ENCODE results near the gene LEMD1.

The LEMD1 gene

GRCh38 chr1:205421798-205422197 is at the start of gene LEMD1:
Gene LEMD1, minus strand, starts transcription at chr1:205422056. Its CDS starts 1,520 bp downstream, at chr1:205420536.
- DNase-seq (ENCODE audit: low read depth in 3 of 3): no peak

GRCh38 chr1:205470131-205470530 is 48.3 kb upstream of the LEMD1 start:
- no peak for DNase-seq (ENCODE audit: low read depth in 3 of 3)

GRCh38 chr1:205466595-205467220 is 44.9 kb upstream of the LEMD1 start:
- DNase-seq (ENCODE audit: low read depth in 3 of 3): no peak

GRCh38 chr1:205465392-205465791 is 43.5 kb upstream of the LEMD1 start:
- DNase-seq (ENCODE audit: low read depth in 3 of 3): no peak

GRCh38 chr1:205458777-205459566 is 37.1 kb upstream of the LEMD1 start:
- no peak for DNase-seq (ENCODE audit: low read depth in 3 of 3)

- no peak for DNase-seq (ENCODE audit: low read depth in 3 of 3)
Observed at GRCh38 chr1:205456868-205457745, 35.3 kb upstream of the LEMD1 start.

GRCh38 chr1:205456383-205456867 is 34.6 kb upstream of the LEMD1 start:
- no peak for DNase-seq (ENCODE audit: low read depth in 3 of 3)

GRCh38 chr1:205455581-205456382 is 33.9 kb upstream of the LEMD1 start, which contains the start of gene BLACAT1:
Gene BLACAT1, minus strand, starts transcription at chr1:205456045.
- DNase-seq (ENCODE audit: low read depth in 3 of 3): no peak

- no peak for DNase-seq (ENCODE audit: low read depth in 3 of 3)
Observed at GRCh38 chr1:205454903-205455335, 33.1 kb upstream of the LEMD1 start.

- DNase-seq (ENCODE audit: low read depth in 3 of 3): no peak
Observed at GRCh38 chr1:205453466-205453865, 31.6 kb upstream of the LEMD1 start.

GRCh38 chr1:205452933-205453332 is 31.1 kb upstream of the LEMD1 start:
- no peak for DNase-seq (ENCODE audit: low read depth in 3 of 3)

GRCh38 chr1:205452364-205452763 is 30.5 kb upstream of the LEMD1 start:
- no peak for DNase-seq (ENCODE audit: low read depth in 3 of 3)

GRCh38 chr1:205451759-205452164 is 29.9 kb upstream of the LEMD1 start:
- no peak for DNase-seq (ENCODE audit: low read depth in 3 of 3)

- DNase-seq (ENCODE audit: low read depth in 3 of 3): no peak
Observed at GRCh38 chr1:205451202-205451601, 29.3 kb upstream of the LEMD1 start.

GRCh38 chr1:205450448-205450847 is 28.6 kb upstream of the LEMD1 start:
- DNase-seq (ENCODE audit: low read depth in 3 of 3): no peak

GRCh38 chr1:205449750-205450443 is 28.0 kb upstream of the LEMD1 start:
- DNase-seq (ENCODE audit: low read depth in 3 of 3): peak in 1 of 3 experiments; percentile 19

GRCh38 chr1:205449254-205449749 is 27.4 kb upstream of the LEMD1 start:
- no peak for DNase-seq (ENCODE audit: low read depth in 3 of 3)

- DNase-seq (ENCODE audit: low read depth in 3 of 3): no peak
Observed at GRCh38 chr1:205448540-205449253, 26.8 kb upstream of the LEMD1 start.

- no peak for DNase-seq (ENCODE audit: low read depth in 3 of 3)
Observed at GRCh38 chr1:205447457-205448341, 25.8 kb upstream of the LEMD1 start.
